Mammary epithelial cell (primary cell): ENCODE data around the gene MDC1.

ENCODE experiments used
- CTCF ChIP-seq, 2 donors: IDR thresholded peaks in 1 of 2; conservative IDR thresholded peaks in 1 of 2; 2 replicates each; pipeline ENCODE4 v1.5.1; 2011 to 2012; ENCODE audit warnings: inconsistent platforms in 2 of 2, low read length in 2 of 2, mild to moderate bottlenecking in 2 of 2, control low read depth in 1 of 2, low read depth in 1 of 2; ENCODE audit not compliant: insufficient read depth in 1 of 2; ENCODE audit errors: extremely low read depth in 1 of 2
- EZH2 ChIP-seq: IDR thresholded peaks from 2 replicates; pipeline ENCODE4 v1.6.1; 2012; ENCODE audit warnings: low read length, inconsistent platforms, borderline replicate concordance

GRCh38 chr6:30714263-30714662 lies 2.8 kb downstream of the MDC1 start:
- no peak for TF ChIP-seq CTCF (conservative IDR thresholded peaks at IDR 0.05 in 1 of 2, IDR thresholded peaks at IDR 0.05 in 1 of 2; ENCODE audit: extremely low read depth in 1 of 2, insufficient read depth in 1 of 2, low read depth in 1 of 2, low read length in 2 of 2)
- no peak for TF ChIP-seq EZH2
